GM20431 (cell line): Measurements from ENCODE around the gene FSIP1.
"Not testable (repeated sequence)": the region's sequence is repeated elsewhere in the genome, so short reads cannot be mapped to it uniquely, and the experiment has no call there.

Experiments
- in situ Hi-C: fragments of 300-500 bp; cut with MseI, MboI; formaldehyde crosslinking; loops from one replicate; pipeline ENCODE4 v1.15.0; 2020; ENCODE audit warnings: low sequenced_read_pairs; ENCODE audit not compliant: unreplicated experiment

Gene FSIP1

DNA sequence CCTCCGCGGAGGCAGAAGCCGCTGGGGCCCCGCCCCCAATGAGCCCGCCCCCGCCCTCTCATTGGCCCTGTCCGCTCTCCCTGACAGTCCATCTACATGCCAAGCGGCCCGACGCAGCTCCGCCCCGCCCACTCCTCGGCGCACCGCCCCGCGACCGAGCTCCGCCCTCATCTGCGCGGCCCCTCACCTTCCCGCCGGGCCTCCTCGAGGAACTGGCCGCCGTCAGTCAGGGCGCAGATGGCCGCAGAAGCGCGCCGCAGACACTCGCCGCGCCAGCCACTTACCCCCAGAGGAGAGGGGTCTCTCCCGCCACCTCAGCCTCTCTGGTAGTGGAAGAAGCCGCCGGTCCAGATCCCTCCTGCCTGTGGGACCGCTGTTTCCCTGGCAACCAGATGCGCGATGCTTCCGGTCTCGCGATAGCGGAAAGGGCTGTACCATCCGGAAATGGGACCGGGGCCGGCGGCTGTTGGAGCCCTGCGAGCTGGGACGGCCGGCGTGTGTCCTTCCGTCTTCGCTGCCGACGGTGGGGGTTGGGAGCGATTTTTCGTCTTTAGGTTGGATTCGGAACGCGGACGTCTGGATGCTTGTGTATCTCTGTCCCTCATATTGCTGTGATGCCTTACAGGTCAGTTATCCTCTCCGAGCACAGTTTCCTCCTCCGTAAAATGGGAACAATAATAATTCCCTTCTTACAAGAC, at the start of gene FSIP1:
Gene FSIP1, minus strand, starts transcription at position 401 of the 698 bp plus-strand sequence. CDS start 6,317 bp downstream, outside the sequence.
- in situ Hi-C loops = loop anchor here (25.0 kb wide), 1 partner anchor 230 kb away; no protein-coding TSS in a partner anchor

DNA sequence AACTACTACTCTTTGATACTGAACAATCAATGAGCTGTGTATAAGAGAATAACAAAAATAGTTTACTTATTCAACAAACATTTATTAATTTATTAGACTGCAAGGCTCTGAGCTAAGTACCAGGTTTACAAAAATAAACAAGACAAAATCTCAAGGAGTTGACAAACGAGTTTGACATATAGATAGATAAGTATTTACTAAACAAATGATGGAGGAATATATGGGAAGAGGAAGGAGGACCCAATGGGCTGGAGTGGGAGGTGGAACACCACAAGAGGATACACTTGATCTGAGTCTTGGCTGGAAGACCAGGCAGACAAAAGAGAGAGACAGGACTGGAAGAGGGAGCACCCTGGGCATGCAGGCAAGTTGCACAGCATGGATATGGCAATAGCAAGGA, 47.5 kb upstream of the FSIP1 start:
- in situ Hi-C loops = no loop called here

DNA sequence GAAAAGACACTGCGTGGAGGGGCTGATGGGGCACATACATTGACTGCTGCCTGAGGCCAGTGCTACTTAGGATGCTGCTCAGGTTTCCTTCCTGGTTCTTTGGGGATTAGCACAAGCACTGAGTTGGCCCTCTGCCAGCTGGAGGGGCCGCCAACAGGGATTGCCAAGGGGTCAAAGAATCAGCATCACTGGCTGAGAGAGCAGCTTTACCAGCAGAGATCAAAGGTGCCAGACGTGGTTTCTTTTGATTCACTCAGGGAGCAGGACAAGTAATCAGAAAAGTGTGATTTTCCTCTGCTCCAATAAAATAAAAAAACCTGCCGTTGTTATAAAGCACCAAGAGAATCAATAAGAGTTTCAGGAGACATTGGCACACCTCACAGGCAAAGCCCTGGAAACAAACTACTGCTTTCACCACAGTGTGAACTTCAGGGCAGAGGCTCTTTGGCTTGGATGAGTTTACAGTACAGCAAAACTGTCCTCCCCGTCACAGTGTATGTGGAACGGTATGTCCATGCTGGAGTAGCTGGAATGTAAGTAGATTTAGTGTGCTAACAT, 45.8 kb upstream of the FSIP1 start:
- in situ Hi-C loops = no loop called here

DNA sequence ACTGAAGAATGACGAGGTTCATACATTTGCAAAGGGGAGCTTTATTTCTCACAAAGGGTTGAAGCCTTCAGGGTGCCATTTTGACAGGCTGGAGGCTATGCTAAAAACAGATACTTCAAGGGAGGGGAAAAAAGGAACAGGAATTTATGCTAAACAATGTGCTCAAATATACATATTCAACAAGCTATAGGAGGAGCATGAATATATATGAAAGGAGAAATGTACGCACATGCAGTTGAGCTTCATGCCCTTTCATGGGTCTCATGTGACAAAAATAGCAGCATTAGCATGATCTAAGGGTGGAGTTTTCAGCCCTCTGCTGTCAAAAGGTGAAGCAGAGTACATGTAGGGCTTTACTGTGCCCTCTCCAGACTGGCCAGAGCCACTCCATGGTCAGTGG, 44.3 kb upstream of the FSIP1 start:
- in situ Hi-C loops = no loop called here

DNA sequence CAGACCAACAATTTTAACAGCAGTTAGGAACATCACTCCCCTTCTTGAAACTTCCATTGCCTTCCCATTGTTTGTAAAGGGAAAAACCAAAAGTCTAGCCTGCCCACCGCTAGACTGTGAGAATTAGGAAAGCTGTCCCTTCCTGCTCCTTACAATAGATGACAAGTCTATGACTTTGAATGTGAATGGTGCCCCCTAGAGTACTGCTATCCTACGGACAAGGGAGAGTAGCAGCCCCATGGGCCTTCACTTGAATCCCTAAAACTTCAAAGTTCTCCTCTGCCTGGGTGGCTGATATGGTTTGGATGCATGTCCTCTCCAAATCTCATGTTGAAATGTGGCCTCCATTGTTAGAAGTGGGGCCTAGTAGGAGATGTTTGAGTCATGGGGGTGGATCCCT, 41.0 kb upstream of the FSIP1 start:
- in situ Hi-C loops = no loop called here

DNA sequence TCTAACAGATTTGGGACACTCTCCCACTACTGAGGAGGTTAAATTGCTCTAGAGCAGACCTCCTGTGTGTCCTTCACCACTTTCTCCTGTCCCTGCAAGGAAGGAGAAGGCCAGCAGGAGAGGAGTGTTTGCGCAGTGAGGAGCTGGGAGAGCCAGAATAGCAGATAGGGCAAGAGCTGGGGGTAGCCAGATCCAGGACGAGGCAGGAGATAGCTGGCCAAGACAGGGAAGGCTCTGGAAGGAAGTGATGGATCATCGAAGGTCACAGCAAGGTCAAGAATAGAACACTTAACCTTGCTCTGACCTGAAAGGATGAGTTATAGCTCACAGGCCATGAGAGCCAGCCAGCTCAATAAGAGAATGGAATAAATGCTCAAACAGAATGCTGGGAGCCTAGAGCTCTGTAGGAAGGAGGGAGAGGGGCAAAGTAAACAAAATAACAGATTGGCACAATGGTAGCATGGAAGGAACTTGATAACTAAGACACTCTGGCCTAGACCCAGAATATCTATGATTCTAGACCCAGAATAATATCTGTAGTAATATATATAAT, 37.5 kb upstream of the FSIP1 start:
- in situ Hi-C loops = no loop called here

DNA sequence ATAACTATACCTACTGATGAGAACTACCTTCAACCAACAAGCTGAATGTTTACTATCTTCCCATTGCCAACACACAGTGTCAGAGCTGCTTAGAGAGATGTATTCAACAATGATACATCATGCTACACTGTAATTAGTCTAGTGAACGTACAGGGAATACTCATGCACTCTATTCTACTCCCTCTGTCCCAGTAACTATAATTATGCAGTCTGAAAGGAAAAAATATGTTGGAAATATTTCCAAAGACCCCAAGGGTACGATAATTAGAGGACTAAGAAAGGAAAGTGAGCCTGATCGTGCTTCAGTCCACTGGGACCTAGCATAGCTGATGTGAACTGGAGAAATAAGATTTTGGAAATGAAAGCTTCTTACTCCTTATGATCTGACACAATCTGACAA, 36.9 kb upstream of the FSIP1 start:
- in situ Hi-C loops = no loop called here

DNA sequence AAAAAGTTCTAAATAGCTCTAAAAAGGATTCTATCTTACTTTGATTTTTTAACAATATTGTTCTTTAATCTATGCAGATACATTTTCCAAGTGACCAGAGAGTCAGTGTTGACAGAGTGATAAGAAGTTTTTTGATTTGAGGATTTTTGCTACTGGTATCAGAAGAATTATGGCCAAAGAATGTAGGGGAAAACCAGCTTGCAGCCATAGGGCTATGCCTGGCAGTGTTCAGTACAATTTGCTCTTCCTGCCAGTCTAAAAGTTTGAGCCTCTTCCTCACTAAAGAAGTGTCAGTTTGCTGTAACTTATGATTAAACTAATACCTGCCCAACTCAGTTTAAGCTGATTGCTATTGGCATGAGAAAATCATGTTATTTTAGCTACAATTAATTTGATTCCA, 35.3 kb upstream of the FSIP1 start:
- in situ Hi-C loops = no loop called here

DNA sequence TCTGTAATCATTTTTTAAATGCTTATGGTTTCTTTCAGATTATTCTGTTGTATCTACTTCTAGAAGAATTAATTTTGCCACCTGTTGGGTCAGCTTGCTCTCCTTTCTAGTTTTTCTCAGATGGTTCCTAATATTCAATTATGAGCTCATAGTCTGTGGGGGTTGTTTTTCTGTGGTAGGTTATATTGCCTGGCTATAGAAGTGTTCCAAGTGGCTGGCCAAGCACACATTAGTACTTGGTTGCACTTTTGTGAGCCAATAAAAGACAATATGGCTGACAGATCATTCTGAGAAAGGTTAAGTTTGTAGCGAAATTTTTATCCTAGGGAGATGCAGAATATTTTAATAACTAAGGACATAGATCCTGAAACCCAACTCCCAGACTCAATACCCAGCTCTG, 31.8 kb upstream of the FSIP1 start:
- in situ Hi-C loops = no loop called here

DNA sequence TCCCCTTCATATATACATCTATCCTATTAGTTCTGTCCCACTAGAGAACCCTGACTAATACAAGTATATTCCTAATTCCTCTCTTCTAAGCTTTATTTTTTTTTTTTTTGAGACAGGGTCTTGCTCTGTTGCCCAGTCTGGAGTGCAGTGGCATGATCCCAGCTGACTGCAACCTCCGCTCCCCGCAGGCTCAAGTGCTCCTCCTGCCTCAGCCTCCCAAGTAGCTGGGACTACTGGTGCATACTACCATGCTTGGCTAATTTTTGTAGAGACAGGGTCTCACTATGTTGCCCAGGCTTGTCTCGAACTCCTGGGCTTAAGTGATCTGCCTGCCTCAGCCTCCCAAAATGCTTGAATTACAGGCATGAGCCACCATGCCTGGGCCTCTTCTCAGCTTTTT, 30.0 kb upstream of the FSIP1 start:
- in situ Hi-C loops = not testable (repeated sequence)

DNA sequence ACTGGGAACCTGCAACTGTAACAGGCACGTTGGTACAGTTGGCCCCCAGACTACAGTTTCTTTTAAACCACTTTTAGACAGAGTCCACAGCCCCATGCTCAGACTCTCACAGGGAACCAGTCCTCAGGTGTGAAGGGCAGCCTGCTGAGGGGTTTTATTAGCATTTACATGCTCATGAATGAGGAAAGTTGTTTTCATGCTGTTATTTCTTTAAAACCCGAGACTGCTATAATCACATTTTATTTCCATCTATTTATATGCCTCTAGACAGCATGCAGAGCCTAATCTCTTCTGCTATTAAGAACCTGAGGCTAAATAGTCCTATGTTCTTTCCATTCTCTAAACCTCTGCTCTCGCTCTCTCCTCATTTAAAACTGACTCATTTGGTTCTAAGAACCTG, 26.3 kb upstream of the FSIP1 start:
- in situ Hi-C loops = no loop called here

DNA sequence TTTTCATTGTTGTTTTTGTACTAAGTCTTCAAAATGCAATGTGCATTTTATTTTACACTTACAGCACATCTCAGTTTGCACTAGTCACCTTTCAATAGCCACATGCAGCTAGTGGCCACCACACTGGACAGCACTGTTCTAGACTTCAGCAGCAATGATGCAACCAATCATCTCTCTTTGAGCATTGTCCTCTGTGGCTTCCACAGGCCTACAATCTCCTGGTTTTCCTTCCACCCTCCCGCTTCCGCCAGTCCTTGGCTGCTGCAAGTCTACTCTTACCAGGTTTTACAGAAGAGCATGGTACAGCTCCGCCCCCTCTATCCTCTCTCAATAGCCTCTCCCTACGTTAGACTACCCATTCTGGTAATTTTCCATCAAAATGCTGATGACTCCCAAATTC, 25.1 kb upstream of the FSIP1 start:
- in situ Hi-C loops = no loop called here

DNA sequence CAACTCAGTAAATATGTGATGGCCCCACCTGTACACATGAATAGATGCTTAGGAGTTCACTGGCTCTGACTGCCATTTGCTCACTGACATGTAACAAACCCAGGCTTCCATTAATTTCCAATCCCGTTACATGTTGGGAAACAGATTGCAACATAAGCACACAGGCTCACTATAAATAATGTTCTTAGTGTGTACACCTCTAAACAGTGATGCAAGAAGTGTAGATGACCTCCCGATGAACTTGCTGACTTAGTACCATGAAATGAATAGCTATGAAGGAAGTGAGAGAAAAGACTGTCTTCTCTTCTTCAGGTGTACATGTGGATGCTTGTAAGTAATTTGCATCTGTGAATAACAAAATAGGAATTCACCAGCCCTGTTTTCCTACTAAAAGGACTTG, 21.4 kb upstream of the FSIP1 start:
- in situ Hi-C loops = no loop called here

DNA sequence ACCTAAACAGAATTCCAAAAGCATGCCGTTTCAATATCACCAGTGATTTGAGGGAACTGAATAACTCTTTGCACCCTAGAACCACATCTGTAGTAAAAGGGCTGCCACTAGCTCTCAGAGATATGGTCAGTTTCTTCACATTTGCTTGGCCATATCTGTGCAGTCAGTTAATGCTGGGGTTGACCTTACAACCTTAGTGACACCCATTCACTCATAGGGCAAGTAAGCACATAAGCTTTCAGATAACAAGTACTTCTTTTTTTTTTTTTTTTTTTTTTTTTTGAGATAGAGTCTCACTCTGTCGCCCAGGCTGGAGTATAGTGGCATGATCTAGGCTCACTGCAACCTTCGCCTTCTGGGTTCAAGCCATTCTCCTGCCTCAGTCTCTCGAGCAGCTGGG, 20.4 kb upstream of the FSIP1 start:
- in situ Hi-C loops = no loop called here

DNA sequence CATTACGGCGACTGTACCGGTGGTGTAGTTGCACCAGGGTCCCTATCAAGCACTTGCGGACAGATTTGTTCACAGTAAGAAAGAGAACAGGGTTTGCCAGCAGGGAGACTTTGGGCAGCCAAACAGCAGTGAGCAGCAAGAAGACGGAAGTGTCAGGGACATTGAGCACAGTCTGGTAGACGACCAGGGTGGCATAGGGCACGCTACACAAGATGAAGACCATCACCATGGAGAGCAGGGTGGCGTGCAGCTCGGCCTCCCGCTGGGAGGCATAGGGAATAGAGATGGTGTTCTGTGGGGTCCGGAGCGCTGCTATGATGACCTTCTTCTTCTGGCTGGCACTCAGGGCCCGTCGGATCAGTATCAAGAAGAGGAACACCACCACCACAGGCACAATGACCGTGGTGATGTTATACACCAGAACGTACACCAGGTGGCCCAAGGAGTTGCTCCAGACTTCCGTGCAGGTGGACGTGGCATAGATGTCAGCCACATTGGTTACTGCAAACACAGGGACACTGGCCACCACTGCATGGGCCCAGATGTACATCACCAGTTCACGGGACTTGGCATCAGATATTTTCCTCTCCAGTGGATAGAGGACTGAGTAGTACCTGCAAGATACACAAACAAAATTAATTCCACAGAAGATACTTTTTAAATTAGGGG, 19.1 kb upstream of the FSIP1 start:
- in situ Hi-C loops = no loop called here

DNA sequence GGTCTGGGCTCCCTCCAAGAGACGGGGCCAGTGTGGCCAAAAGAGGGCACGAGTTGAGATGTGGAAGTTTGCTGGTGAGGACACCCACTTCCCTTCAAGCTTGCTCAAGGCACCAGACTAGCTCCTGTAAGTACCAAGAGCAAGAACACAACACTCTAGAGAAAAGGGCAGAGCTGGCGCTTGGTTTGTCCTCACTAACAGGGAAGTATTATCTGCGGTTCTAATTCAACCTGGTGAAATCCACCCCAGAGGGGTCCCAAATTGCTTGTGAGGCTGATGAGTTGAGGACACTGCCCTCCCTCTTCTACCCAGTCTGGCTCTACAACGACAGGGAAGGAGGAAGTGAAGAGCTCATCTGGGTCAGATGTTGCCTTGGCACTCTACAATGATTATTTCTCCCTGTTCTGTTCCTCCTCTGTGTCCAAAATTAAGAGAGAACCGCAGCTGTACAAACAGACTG, 16.9 kb upstream of the FSIP1 start:
- in situ Hi-C loops = loop anchor here (25.0 kb wide), 1 partner anchor 213 kb away; no protein-coding TSS in a partner anchor

DNA sequence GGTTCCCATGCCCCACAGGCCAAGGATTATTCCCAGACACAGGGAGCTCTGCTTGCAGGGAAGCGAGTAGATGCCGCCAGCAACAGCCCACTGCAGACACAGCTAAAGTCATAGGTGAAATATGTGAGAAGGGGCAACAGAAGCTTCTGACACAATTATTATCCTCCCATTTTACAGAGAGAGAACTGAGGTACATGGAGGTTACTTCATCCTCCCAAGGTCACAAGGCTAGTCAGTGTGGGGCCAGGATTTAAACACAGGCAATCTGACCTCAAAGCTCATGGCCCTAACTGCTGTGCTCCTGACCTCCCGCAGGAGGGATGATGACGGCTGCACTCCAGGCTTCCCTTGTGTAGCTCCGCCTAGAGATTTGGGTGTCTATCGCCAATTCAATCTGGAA, 15.7 kb upstream of the FSIP1 start:
- in situ Hi-C loops = loop anchor here (25.0 kb wide), 1 partner anchor 214 kb away; no protein-coding TSS in a partner anchor

DNA sequence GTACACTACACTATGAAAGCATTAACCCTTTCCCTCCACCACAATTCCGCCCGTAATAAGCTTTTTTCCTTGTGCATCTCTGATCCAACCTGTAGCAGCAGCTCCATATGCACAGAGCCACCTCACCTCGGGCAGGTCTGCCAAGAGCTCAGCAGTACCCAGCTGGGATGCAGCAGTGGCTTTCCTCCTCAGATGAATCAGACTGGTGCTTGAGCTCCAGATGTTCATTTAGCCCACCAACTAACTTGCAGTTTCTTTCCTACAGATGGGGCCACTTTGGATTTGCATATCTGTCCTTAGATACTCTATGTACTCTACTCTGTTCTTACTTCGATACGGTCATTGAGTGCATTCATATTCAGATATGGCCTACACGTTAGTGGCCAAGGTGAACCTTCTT, 14.8 kb upstream of the FSIP1 start:
- in situ Hi-C loops = loop anchor here (25.0 kb wide), 1 partner anchor 215 kb away; no protein-coding TSS in a partner anchor

DNA sequence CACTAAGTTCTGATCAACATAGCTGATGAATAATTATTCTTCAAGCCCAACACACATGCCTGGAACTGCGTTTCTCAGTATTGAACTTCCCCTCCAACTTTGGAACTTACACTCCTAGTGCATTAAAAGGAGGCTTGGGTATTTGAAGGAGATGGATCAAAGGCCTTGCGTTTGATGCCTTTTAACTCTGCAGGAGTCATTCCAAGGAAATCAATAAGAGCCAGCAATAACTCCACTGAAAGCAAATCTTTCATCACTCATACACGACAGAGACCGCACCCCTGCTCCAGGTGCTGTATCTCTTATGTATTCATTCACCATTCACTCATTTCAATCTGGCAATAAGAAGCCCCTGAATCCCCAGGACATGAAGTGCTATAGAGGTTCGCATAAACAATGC, 14.0 kb upstream of the FSIP1 start:
- in situ Hi-C loops = loop anchor here (25.0 kb wide), 1 partner anchor 216 kb away; no protein-coding TSS in a partner anchor

DNA sequence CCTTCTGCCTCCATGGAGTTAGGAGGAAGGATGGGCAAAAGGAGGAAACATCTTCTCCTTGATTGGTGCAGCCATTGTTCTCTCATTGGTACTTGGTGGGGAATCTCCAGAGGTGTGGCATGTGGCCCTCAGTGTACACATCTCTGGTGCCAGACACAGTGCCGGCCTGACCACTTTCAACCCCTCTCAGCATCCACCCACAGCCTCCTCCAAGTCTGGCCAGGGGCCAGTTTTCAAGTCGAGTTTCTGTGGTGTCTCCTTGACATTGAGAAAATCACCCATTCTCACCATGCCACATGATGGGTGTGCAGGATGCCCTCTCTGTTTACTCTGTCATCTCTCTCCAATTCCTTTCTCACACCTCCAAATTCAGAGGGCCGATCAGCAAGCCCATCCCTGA, 12.8 kb upstream of the FSIP1 start:
- in situ Hi-C loops = loop anchor here (25.0 kb wide), 1 partner anchor 217 kb away; no protein-coding TSS in a partner anchor

DNA sequence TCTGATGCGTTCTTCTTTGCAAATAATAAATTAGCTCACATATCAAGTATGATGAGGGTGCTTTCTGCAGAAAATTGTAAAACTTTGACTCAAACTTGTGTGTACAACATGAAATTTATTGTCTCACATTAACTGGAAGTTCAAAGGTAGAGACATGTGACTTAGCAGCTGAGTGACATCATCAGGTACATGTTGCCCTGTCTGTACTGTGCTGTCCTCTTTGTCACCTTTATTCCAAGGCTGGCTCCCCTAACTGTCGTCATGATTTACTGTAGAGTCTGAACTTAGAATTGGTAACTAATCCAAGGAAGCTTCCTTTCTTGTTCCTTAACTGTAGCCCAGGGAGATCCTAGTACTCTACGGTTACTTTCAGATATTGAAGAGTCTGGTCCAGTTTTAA, 12.3 kb upstream of the FSIP1 start:
- in situ Hi-C loops = loop anchor here (25.0 kb wide), 1 partner anchor 217 kb away; no protein-coding TSS in a partner anchor
